HG02588 (cell line): ENCODE results near the gene CGB7.
"Not testable (repeated sequence)": the region's sequence is repeated elsewhere in the genome, so short reads cannot be mapped to it uniquely, and the experiment has no call there.

Source experiments
- ATAC-seq: cut with Tn5 transposase; IDR thresholded peaks from one replicate; pipeline ENCODE4 v1.9.1; 2021; ENCODE audit warnings: mild to moderate bottlenecking, moderate library complexity; ENCODE audit not compliant: unreplicated experiment

The CGB7 gene

GRCh38 chr19:49057636-49058234 is at the start of gene CGB7:
CGB7 (minus strand) TSS chr19:49057749; CDS start chr19:49055375, 2,374 bp downstream.
- no peak for ATAC-seq

- ATAC-seq: no peak
Observed at GRCh38 chr19:49106648-49107135, 49.1 kb upstream of the CGB7 start.

- no peak for ATAC-seq
Observed at GRCh38 chr19:49104229-49104864, 46.8 kb upstream of the CGB7 start.

- ATAC-seq: no peak
Observed at GRCh38 chr19:49103331-49104085, 46.0 kb upstream of the CGB7 start.

GRCh38 chr19:49102303-49102702 is 44.8 kb upstream of the CGB7 start:
- no peak for ATAC-seq

GRCh38 chr19:49101160-49101559 is 43.6 kb upstream of the CGB7 start:
- no peak for ATAC-seq

GRCh38 chr19:49098795-49099194 is 41.2 kb upstream of the CGB7 start:
- ATAC-seq: no peak

- no peak for ATAC-seq
Observed at GRCh38 chr19:49097453-49098288, 40.1 kb upstream of the CGB7 start.

GRCh38 chr19:49094505-49095482 is 37.2 kb upstream of the CGB7 start:
- ATAC-seq: no peak

- no peak for ATAC-seq
Observed at GRCh38 chr19:49092686-49093085, 35.1 kb upstream of the CGB7 start.

GRCh38 chr19:49091391-49092038 is 34.0 kb upstream of the CGB7 start:
- no peak for ATAC-seq

- no peak for ATAC-seq
Observed at GRCh38 chr19:49086296-49086695, 28.7 kb upstream of the CGB7 start.

GRCh38 chr19:49085868-49086232 is 28.3 kb upstream of the CGB7 start:
- no peak for ATAC-seq

GRCh38 chr19:49085020-49085867 is 27.7 kb upstream of the CGB7 start, which contains the start of gene SNRNP70:
SNRNP70 (plus strand) TSS chr19:49085451; CDS start chr19:49086415, 964 bp downstream.
- peak; percentile 84 for ATAC-seq

GRCh38 chr19:49084206-49085019 is 26.9 kb upstream of the CGB7 start:
- ATAC-seq: no peak

GRCh38 chr19:49081273-49081672 is 23.7 kb upstream of the CGB7 start:
- ATAC-seq: no peak

- ATAC-seq: no peak
Observed at GRCh38 chr19:49080392-49080791, 22.8 kb upstream of the CGB7 start.

GRCh38 chr19:49074869-49075268 is 17.3 kb upstream of the CGB7 start:
- not testable (repeated sequence) for ATAC-seq
